IPS-15b (cell line): ENCODE results near the gene CKS2.

Source experiments
- H3K27me3 ChIP-seq: one replicate; pipeline ENCODE4 v1.6.1; 2013; ENCODE audit warnings: low read length; ENCODE audit not compliant: control insufficient read depth, insufficient read depth
- H3K36me3 ChIP-seq: one replicate; pipeline ENCODE4 v1.6.1; 2013; ENCODE audit warnings: low read length; ENCODE audit not compliant: control insufficient read depth, insufficient read depth
- H3K4me1 ChIP-seq: one replicate; pipeline ENCODE4 v1.6.1; 2013; ENCODE audit warnings: mild to moderate bottlenecking, low read length; ENCODE audit not compliant: control insufficient read depth, insufficient read depth
- H3K4me3 ChIP-seq: one replicate; pipeline ENCODE4 v1.5.1; 2013; ENCODE audit warnings: low read depth, low read length
- H3K9ac ChIP-seq: one replicate; pipeline ENCODE4 v1.6.1; 2013; ENCODE audit warnings: low read depth, mild to moderate bottlenecking, low read length
- H3K9me3 ChIP-seq: one replicate; pipeline ENCODE4 v1.6.1; 2013; ENCODE audit warnings: mild to moderate bottlenecking, low read length; ENCODE audit not compliant: control insufficient read depth, insufficient read depth

Gene CKS2

DNA sequence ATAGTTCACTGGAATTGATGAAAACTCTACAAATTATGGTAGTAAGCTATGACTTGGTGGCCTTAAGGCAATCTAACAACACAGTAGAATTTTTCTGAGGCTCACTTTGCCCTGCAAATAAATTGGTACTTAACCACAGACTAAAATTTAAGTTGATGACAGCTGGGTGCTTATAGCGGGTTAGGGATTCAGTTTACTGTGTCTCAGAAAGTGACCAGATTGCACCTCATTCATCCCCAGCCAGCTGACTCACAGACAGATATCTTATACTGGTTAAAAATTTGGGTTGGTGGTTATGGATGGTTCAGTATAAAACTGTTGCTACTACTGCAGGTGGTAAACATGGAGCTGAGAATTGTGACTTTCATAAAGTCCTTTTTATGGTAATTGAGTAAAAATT is 2.8 kb downstream of the CKS2 start:
- H3K27me3 ChIP-seq, result no peaks in the 10 kb centered on the region
- no peaks in the 10 kb centered on the region for H3K4me1 ChIP-seq
- peaks cover 7% of the 10 kb centered on the region for H3K36me3 ChIP-seq
- no peaks in the 10 kb centered on the region for H3K9me3 ChIP-seq
- peak overlapping the region; percentile 96 for H3K4me3 ChIP-seq
- no peak overlapping the region for H3K9ac ChIP-seq

DNA sequence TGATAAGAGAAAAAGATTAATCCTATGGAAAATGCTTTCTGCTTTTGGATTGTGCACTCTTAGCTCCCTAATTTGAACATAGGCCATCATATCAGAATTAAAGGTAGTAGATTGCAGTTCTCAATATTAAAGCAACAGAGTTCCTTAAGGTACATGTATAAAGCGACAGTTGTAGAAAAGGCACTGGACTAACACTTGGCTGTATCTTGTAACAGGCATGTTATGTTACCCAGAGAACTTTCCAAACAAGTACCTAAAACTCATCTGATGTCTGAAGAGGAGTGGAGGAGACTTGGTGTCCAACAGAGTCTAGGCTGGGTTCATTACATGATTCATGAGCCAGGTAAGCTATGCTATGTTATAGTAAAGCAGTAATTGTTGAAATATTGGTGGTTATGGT is 4.0 kb downstream of the CKS2 start:
- no peaks in the 10 kb centered on the region for H3K27me3 ChIP-seq
- peaks cover 7% of the 10 kb centered on the region for H3K36me3 ChIP-seq
- no peaks in the 10 kb centered on the region for H3K9me3 ChIP-seq
- H3K4me3 ChIP-seq, result peak overlapping the region; percentile 96
- H3K4me1 ChIP-seq, result peaks cover 4% of the 10 kb centered on the region
- H3K9ac ChIP-seq, result no peak overlapping the region

DNA sequence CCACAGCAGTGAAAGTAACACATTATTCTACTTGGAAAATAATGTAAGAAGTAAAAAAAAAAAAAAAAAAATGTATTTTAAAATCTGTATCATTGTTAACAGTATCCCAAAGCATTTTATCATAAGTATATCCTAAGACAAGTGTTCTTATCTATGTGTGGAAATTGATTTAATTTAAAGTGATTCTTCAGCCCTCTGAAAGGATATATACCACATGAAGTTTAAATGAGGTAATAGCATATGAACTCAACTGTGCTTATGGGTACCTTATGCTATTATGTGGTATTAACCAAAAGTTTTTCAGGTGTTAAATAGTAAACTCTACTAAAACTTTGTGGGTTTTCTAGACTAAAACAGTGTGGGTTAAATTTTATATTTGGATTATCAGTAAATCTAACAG is 4.5 kb downstream of the CKS2 start:
- Histone ChIP-seq H3K36me3 (peaks cover 7% of the 10 kb centered on the region), H3K9me3 (no peaks in the 10 kb centered on the region), H3K27me3 (no peaks in the 10 kb centered on the region), H3K4me1 (peaks cover 4% of the 10 kb centered on the region), H3K4me3 (no peak overlapping the region), H3K9ac (no peak overlapping the region)

DNA sequence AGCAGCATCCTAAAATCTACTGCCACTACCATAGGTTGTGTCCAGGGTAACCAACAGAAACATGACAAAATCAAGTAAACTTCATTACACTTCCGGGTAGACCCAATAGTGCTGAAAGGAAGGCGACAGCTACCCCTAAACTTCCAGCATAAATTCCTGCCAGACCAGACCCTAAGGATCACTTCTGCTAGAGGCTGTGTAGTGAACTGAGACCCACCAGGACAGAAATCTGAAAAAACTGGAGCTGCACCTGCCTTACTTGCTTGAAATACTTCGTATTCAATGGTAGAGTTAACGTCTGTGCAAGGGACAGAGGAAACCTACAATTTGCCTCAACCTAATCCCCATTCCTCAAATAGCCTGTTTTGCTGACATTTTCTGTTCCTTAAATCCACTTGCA is 6.3 kb downstream of the CKS2 start:
- Histone ChIP-seq H3K4me1 (peaks cover 4% of the 10 kb centered on the region), H3K9me3 (no peaks in the 10 kb centered on the region), H3K4me3 (no peak overlapping the region), H3K36me3 (peaks cover 7% of the 10 kb centered on the region), H3K27me3 (no peaks in the 10 kb centered on the region), H3K9ac (no peak overlapping the region)

DNA sequence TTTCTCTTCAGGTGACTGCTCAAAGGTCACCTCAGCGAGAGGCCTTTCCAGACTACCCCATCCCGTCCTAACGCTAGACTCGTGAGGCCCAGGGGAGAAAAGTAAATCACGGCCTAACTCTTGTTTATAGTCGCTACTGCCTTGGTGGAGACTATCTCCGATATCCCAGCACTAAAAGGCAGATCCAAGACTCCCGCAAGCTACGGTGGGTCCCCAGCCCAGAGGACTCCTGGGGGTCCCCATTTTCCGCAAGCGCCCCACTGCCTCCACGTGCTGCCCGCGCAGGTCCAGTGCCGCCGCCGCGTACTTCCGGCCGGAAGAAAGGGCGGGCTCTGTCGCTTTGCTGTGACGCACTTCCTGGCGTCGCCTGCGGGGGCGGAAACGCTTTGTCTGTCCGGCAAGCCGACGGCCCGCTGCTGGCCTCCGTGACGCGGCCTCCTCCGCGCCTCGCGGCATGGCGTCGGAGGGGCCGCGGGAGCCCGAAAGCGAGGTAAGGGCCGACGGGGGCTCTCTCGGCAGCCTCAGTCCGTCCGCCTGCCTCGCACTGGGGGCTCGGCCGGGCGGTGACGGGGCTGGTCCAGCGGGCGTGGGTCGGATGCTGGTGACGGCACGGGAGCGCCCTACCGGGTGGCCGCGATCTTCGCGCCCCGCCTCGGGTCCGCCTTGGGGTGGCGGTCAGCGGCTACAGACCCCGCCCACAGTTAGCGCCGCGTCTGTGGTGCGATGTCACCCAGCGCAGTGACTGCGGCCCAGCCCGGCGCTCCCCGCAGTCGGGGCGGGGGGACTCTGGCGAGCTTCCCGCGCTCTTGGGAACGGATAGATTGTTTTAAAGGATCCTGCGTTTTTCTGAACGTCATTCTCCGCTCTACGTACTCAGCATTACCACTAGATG is 7.4 kb downstream of the CKS2 start, which contains the start of gene SECISBP2:
Gene SECISBP2, plus strand, starts transcription at position 378 of the 892 bp plus-strand sequence. Its CDS starts 77 bp downstream, at position 455.
- Histone ChIP-seq H3K9me3 (no peaks in the 10 kb centered on the region), H3K4me3 (peak within 1 kb of the TSS; percentile 71), H3K4me1 (peaks cover 4% of the 10 kb centered on the region), H3K9ac (peak within 1 kb of the TSS; percentile 90), H3K27me3 (no peaks in the 10 kb centered on the region), H3K36me3 (peaks cover 7% of the 10 kb centered on the region)

DNA sequence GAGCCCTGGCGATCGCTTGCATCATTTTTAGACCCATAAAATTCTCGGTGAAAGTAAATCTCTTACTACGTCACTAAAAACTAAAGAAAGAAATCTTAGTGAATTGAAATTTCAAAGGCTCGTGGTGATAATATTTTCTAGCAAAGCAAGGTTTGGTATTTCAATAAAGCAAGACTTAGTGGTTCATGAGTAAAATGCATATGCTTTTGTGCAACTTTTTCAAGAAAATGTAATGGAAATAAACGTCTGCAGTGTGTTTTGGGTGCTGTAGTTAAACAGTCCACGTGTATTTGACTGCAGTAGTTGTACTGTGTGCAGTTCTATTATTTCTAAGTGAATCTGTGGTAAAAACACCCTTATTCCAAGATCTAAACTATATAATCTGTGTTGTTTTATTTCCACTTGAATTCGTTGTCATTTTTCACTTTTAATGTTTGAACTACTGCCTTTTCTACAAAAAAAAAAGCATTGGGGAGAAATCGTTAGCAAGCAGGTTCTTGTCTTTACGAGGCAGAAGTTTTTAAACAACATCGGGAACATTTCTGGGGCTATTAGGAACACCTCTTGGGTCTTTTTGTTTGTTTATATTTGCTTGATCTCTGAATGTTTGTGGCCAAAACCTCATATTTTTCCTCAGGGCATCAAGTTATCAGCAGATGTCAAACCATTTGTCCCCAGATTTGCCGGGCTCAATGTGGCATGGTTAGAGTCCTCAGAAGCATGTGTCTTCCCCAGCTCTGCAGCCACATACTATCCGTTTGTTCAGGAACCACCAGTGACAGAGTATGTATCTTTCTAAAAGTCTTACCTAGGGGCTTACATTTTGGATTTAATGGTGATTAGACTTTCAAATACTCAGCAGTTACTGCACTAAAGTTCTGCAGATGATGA is 8.3 kb downstream of the CKS2 start:
- Histone ChIP-seq H3K36me3 (peaks cover 7% of the 10 kb centered on the region), H3K9me3 (no peaks in the 10 kb centered on the region), H3K27me3 (no peaks in the 10 kb centered on the region), H3K4me3 (peak overlapping the region; percentile 71), H3K4me1 (peaks cover 4% of the 10 kb centered on the region), H3K9ac (peak overlapping the region; percentile 90)

DNA sequence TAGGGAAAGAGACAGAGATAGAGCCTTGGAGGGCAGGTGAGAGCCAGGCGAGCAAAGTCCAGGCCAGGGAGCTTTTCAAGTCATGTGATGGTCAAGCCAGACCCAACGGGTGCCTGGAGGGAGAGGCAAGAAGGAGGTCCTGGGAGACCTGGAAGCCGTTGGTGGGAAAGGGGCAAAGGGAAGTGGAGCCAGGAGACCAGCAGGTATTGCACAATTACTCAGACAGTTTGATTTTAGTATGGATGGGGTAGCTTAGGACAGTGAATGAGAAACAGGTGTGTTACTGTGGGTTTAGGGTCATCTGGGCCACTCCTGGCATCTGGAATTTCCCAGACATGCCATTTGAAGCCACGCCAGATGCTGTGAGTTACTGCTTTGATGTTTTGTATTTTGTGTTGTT is 12.4 kb downstream of the CKS2 start:
- H3K9ac ChIP-seq, result no peak overlapping the region
- H3K4me3 ChIP-seq, result no peak overlapping the region
- peaks cover 4% of the 10 kb centered on the region for H3K4me1 ChIP-seq
- H3K27me3 ChIP-seq, result no peaks in the 10 kb centered on the region
- no peaks in the 10 kb centered on the region for H3K9me3 ChIP-seq
- H3K36me3 ChIP-seq, result peaks cover 7% of the 10 kb centered on the region

DNA sequence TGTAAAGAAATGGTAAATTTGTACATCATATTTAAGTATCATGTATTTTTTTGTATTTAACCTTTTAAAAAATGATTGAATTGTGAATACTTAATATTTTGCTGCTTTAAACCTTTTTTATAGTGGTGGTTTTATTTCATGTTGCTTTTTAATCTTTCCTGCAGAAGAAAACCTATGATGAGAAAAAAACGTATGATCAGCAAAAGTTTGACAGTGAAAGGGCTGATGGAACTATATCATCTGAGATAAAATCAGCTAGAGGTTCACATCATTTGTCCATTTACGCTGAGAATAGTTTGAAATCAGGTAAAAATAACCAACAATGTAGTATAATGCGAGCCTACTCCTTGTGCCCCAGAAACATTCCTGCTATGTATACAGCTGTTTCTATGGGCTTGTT is 14.7 kb downstream of the CKS2 start:
- peaks cover 15% of the 10 kb centered on the region for H3K36me3 ChIP-seq
- no peak overlapping the region for H3K4me3 ChIP-seq

DNA sequence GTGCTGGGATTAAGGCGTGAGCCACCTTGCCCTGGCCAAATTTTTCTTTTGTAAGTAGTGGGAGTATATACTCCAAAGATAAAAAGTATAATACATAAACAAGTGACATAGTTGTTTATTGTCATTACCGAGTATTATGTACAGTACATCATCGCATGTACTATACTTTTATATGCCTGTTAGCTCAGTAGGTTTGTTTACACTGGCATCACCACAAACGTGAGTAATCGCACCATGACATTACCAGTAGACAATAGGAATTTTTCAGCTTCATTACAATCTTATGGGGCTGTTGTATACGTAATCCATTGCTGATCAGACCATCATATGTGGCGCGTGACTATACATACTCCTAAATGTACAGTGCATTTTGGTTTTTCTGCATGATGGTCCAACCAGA is 17.1 kb downstream of the CKS2 start:
- Histone ChIP-seq H3K4me1 (no peaks in the 10 kb centered on the region), H3K4me3 (no peak overlapping the region), H3K9me3 (no peaks in the 10 kb centered on the region), H3K9ac (no peak overlapping the region), H3K36me3 (peaks cover 17% of the 10 kb centered on the region), H3K27me3 (no peaks in the 10 kb centered on the region)

More for the DNA sequence above, 14.7 kb downstream of the CKS2 start:
- no peak overlapping the region for H3K9ac ChIP-seq
- H3K27me3 ChIP-seq, result no peaks in the 10 kb centered on the region
- no peaks in the 10 kb centered on the region for H3K4me1 ChIP-seq
- H3K9me3 ChIP-seq, result no peaks in the 10 kb centered on the region

DNA sequence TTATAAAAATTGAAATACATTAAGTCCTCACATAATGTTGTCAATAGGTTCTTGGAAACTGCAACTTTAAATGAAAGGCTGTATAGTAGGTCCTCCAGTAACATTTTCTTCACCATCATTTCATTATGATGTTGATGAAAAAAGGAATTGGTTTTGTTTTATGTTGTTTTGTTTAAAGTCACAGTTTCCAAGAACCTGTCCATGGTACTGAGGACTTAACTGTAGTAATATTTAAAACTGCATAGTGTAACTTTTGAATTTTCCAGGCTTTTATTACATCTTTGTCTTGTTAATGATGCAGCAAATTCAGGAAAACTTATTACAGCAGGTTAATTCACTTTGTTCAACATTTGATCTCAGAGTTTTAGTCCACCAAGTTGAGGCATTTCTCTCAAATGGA is 18.9 kb downstream of the CKS2 start:
- no peak overlapping the region for H3K9ac ChIP-seq
- H3K4me1 ChIP-seq, result no peaks in the 10 kb centered on the region
- H3K4me3 ChIP-seq, result no peak overlapping the region
- peaks cover 23% of the 10 kb centered on the region for H3K36me3 ChIP-seq
- H3K9me3 ChIP-seq, result no peaks in the 10 kb centered on the region
- no peaks in the 10 kb centered on the region for H3K27me3 ChIP-seq

DNA sequence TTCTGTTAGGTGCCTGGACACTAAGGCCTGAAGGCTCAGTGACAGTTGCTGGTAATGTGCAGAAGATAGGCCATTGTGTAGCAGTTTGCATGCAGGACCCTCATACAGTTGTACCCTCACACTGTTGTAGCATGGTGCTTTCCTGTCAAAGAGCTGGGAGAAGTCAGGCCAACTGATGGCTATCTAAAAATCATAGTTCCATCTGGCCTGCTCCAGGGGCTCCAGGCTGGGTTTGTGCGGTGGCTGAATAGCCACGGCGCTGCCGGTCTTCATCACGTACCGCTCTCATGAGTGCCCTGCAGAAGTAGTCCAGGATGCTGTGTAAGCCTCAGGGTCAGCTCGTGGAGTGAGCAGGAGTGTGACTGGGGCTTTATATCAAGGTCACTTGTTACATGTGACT is 19.5 kb downstream of the CKS2 start:
- no peaks in the 10 kb centered on the region for H3K9me3 ChIP-seq
- H3K27me3 ChIP-seq, result no peaks in the 10 kb centered on the region
- H3K4me1 ChIP-seq, result no peaks in the 10 kb centered on the region
- H3K9ac ChIP-seq, result no peak overlapping the region
- H3K36me3 ChIP-seq, result peaks cover 23% of the 10 kb centered on the region
- no peak overlapping the region for H3K4me3 ChIP-seq
